Stimulated activated naive CD4-positive, alpha-beta T cell (primary cell): Measurements from ENCODE around the gene RAB18.
"Not testable (repeated sequence)": the region's sequence is repeated elsewhere in the genome, so short reads cannot be mapped to it uniquely, and the experiment has no call there.

ENCODE experiments used
- DNase-seq, 6 experiments: peaks; one replicate each; lab custom pipeline; 2025; lab: John Stamatoyannopoulos, UW

Gene RAB18

GRCh38 chr10:27504808-27505460 lies 830 bp downstream of the RAB18 start:
- DNase-seq, result no peak

GRCh38 chr10:27505537-27505936 lies 1.4 kb downstream of the RAB18 start:
- DNase-seq, result not testable (repeated sequence)

GRCh38 chr10:27506280-27506679 lies 2.2 kb downstream of the RAB18 start:
- DNase-seq, result no peak

GRCh38 chr10:27512548-27512947 lies 8.4 kb downstream of the RAB18 start:
- DNase-seq, result no peak

GRCh38 chr10:27513451-27514191 lies 9.5 kb downstream of the RAB18 start:
- DNase-seq, result peak in 1 of 6 experiments; percentile 9

GRCh38 chr10:27514243-27514642 lies 10.1 kb downstream of the RAB18 start:
- DNase-seq, result no peak

- DNase-seq, result no peak
These were observed 14.2 kb downstream of the RAB18 start for GRCh38 chr10:27518261-27518660.

- DNase-seq, result no peak
These were observed 21.7 kb downstream of the RAB18 start for GRCh38 chr10:27525819-27526218.

GRCh38 chr10:27526242-27526641 lies 22.1 kb downstream of the RAB18 start:
- DNase-seq, result no peak

- DNase-seq, result no peak
These were observed 23.7 kb downstream of the RAB18 start for GRCh38 chr10:27527666-27528295.

GRCh38 chr10:27529010-27529783 lies 25.1 kb downstream of the RAB18 start:
- no peak for DNase-seq

GRCh38 chr10:27530477-27530876 lies 26.4 kb downstream of the RAB18 start:
- DNase-seq, result no peak

GRCh38 chr10:27531336-27531847 lies 27.3 kb downstream of the RAB18 start:
- no peak for DNase-seq

- no peak for DNase-seq
These were observed 30.1 kb downstream of the RAB18 start for GRCh38 chr10:27534161-27534700.

GRCh38 chr10:27535317-27535716 lies 31.2 kb downstream of the RAB18 start:
- DNase-seq, result no peak

- no peak for DNase-seq
These were observed 32.3 kb downstream of the RAB18 start for GRCh38 chr10:27536437-27536836.

- no peak for DNase-seq
These were observed 33.1 kb downstream of the RAB18 start for GRCh38 chr10:27537166-27537565.

- DNase-seq, result no peak
These were observed 33.7 kb downstream of the RAB18 start for GRCh38 chr10:27537787-27538186.

- DNase-seq, result no peak
These were observed 36.6 kb downstream of the RAB18 start for GRCh38 chr10:27540672-27541071.

- DNase-seq, result peak in 1 of 6 experiments; percentile 23
These were observed 38.0 kb downstream of the RAB18 start for GRCh38 chr10:27541796-27542729.

- DNase-seq, result no peak
These were observed 38.7 kb downstream of the RAB18 start for GRCh38 chr10:27542812-27543211.
